Activated CD8-positive, alpha-beta memory T cell treated with anti-CD3 and anti-CD28 coated beads, Interleukin-2, amount 50 U/mL, for 1 hour (primary cell): ENCODE data around the gene ARFIP2.

ENCODE experiments used
- DNase-seq: peaks from one replicate; pipeline ENCODE4 v3.0.0-alpha.2; 2020; ENCODE audit errors: extremely low read depth

The ARFIP2 gene

DNA sequence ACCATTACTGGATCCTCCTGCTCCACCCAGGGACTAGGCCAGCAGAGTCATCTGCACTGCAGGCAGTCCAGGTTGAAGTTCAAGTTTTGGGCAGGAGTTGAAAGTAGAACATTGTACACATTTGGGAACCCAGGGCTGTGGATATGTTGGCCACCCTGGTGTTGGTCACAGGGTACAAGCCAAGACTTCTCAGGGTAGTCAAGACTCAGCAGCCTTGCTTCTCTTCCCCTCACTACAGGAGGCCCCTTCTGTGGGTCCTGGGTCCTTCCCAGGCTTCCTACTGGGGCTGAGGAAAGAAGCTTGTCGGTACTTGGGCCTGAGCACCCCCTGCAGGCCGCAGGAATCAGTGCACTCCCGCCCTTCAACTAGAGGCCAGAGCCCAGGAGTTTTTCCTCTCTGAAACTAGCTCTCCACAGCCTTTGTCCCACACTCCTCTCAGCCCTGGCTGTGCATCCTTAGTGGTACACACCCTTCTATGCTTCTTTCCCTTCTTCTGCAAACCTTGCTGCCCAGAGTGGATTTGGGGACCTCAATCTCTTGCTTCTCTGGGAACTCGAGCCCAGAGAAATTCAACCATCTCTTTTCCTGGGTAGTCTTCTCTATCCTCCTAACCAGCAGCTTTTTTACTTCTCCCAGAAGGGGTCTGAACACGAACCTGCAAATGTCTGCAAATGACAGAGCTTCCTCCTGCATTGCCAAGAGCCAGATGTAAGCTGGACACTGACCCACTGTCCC is 37.7 kb downstream of the ARFIP2 start:
- peak; percentile 19 for DNase-seq

DNA sequence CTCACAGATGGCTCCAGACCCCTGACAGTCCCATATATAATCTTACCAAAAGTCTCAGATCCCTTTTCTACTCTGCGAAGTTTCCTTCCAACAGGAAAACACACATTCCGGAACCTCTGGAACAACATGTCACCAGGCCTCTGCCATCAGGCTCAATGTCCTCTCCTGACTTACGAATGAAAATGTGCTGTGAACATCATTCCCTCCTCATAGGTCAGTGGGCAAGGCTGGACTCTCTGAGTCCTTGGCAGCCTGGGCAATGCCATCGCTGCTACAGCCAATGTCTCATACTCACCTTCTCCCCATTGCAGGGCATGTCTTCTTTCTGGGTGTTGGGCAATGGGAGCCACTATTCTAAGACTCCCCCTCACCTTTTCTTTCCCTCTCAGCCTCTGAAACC is 38.7 kb downstream of the ARFIP2 start:
- no peak for DNase-seq

- no peak for DNase-seq
These were observed 40.2 kb downstream of the ARFIP2 start, which contains the start of gene HPX for GRCh38 chr11:6440906-6441358. TSS of gene HPX (minus strand) at chr11:6440987. CDS start at chr11:6440963, 24 bp downstream.

DNA sequence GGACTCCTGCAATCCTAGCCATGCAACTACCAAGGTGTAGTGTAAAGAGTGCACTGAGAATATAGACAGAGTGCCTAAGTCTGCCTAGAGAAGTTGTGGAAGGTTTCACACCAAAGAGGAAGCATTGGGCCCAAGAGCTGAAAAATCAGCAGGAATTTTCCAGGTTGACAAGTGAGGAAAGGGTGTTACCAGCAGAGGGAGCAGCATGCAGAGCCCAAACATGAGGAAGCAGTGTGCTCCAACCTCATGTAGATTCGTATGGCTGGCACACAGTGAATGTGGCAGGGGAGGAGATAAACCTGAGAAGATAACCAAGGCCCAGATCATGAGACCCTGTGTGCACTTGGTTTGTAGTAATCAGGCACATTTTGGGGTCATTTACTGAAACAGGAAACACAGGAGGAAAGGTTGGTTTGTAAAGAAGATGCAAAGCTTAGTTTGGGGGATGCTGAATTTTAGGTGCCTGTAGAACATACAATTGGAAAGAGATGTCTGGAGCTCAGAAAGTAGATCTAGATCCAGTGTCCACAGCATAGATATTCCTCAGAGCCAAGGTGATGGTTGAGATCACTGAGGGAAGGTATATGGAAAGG is 42.1 kb downstream of the ARFIP2 start:
- no peak for DNase-seq

DNA sequence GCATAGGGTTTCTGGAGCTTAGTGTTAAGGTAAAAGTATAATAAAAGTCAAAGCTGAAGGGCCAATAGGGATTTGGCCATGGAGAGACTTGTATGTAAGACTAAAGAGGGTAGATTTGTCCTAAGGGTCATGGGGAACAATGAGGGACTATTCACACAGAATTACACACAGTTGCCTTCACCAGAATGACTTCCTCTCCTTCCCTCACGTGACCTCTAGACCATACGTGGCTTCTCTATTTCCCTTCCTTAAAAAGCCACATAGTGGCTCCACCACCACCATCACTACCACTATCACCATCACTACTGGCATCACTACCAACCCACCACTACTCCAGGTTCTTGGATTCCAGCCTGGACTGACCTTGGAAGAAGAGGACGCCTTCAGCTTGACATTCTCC is 43.1 kb downstream of the ARFIP2 start:
- no peak for DNase-seq

DNA sequence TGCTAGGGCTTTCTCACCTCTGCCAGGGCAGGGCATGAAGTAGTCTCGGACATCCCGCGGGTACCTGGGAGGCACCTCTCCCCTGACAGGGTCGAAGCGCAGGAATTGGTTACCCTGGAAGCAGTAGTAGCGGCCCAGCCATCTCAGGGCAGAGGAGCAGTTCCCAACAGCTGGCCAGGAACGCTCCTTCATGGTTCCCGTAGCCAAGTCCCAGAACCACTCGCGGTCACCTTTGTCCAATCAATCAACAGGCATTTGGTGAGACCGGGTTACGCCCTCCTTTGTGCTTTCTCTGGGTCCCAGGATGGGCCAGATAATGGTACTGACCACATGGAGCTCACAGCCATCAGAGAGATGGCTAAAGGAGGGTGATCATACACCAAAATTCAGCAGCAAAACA is 43.7 kb downstream of the ARFIP2 start:
- DNase-seq: no peak

- no peak for DNase-seq
These were observed 47.0 kb downstream of the ARFIP2 start for GRCh38 chr11:6433998-6434660.

DNA sequence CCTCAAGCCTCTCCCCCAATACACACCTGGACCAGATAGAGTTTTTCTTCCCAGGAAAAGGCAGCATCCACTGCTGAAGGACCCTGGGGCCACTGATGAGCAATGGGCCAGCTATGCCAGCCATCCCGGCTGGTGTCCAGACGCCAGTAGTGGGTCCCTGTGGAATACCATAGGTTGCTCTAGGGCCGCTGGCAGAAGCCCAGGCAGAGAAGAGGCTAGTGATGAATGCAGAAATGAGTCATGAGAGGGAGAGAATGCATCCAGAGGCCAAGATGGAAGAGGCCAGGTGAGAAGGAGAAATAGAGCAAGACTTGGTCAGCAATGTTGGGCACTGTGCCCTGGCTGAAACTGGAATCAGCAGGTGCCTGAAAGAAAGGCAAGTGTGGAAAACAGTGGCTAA is 49.3 kb downstream of the ARFIP2 start:
- DNase-seq: no peak

DNA sequence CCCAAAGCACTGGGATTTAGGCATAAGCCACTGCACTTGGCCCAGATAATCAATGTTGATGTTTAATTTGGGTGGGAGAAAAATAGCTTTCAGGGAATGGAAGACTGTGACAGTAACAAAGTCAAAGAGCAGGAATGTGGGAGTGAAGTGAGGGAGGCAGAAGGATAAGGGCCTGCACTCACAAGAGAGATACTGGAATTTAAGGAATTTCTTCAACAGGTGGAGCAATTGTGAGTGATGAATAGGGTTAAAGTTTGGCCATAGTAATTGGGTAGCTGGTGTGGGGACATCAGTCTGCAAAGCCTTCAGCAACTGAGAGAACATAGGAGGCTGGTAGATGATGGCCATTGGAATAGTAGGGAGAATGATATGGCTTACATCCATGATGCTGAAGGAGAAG is 53.6 kb downstream of the ARFIP2 start:
- no peak for DNase-seq
